Tibial nerve (tissue), 4 donors: ENCODE data around the gene MARVELD1. TPM values are rescaled to one million over a fixed set of nuclear protein-coding genes. Genes with fewer than 3 reads are reported as not detected.

ENCODE experiments used
- DNase-seq, 2 donors: peaks; one replicate each; pipeline ENCODE4 v3.0.0-alpha.2; 2019; ENCODE audit warnings: low spot score in 2 of 2
- H3K27ac ChIP-seq, 4 donors: fragments of 200-600 bp; sonication (generic) in 3 of 4; one replicate each; pipeline ENCODE4 v1.5.1; 2017 to 2019; ENCODE audit warnings: mild to moderate bottlenecking in 1 of 4
- H3K27me3 ChIP-seq, 2 donors: fragments of 200-600 bp; sonication (generic) in 1 of 2; one replicate each; pipeline versions ENCODE4 v1.5.1 to v1.6.0; 2017 to 2019
- H3K36me3 ChIP-seq, 3 donors: fragments of 200-600 bp; sonication (generic); one replicate each; pipeline ENCODE4 v1.5.1; 2018 to 2019
- H3K4me1 ChIP-seq, 4 donors: fragments of 200-600 bp; sonication (generic) in 3 of 4; one replicate each; pipeline ENCODE4 v1.5.1; 2017 to 2019
- H3K4me3 ChIP-seq, 4 donors: fragments of 200-600 bp; sonication (generic) in 3 of 4; one replicate each; pipeline ENCODE4 v1.5.1; 2017 to 2019; ENCODE audit warnings: mild to moderate bottlenecking in 1 of 4, moderate library complexity in 1 of 4
- H3K9me3 ChIP-seq, 4 donors: fragments of 200-600 bp; sonication (generic) in 3 of 4; one replicate each; pipeline ENCODE4 v1.5.1; 2017 to 2019
- CTCF ChIP-seq, 5 experiments: fragments of 200-600 bp in 3 of 5; fragments of 450-650 bp in 2 of 5; sonication (generic) in 3 of 5; IDR thresholded peaks; one replicate each; pipeline ENCODE4 v1.5.1; 2016 to 2019; ENCODE audit warnings: antibody characterized with exemption in 5 of 5, mild to moderate bottlenecking in 3 of 5, moderate library complexity in 2 of 5
- EP300 ChIP-seq, 2 donors: sonication (generic); formaldehyde crosslinking; IDR thresholded peaks; one replicate each; pipeline ENCODE4 v1.6.1; 2017; ENCODE audit warnings: antibody characterized with exemption in 2 of 2, mild to moderate bottlenecking in 1 of 2
- POLR2A ChIP-seq, 2 donors: fragments of 450-650 bp; IDR thresholded peaks; one replicate each; pipeline ENCODE4 v1.6.1; 2017; ENCODE audit warnings: antibody characterized with exemption in 2 of 2, mild to moderate bottlenecking in 2 of 2, moderate library complexity in 2 of 2
- WGBS, 2 donors: methylation state at CpG; one replicate each; pipeline ENCODE4 v1.1.5; 2018; 5-methylcytosine and 5-hydroxymethylcytosine counted together
- total RNA-seq, 4 donors: library from RNA; depleted of rRNA; stranded (reverse); fragments of >200 nt; gene quantifications; one replicate each; pipeline ENCODE4 v1.1.0, GENCODE V29; 2016

The MARVELD1 gene
- total RNA-seq, 4 donors from 2014 or later = 28.0 to 45.3 (median 42.2) TPM

- WGBS, 2 donors = 57 to 68% methylated on average over 8 of the region's 8 CpGs
- H3K27me3 ChIP-seq = no peaks in the 10 kb centered on the region
- peaks cover 2 to 81% (median 7%) of the 10 kb centered on the region in 3 donors for H3K36me3 ChIP-seq
These were observed 39.6 kb upstream of the MARVELD1 start for GRCh38 chr10:97673736-97674525.

GRCh38 chr10:97675222-97675621 lies 38.3 kb upstream of the MARVELD1 start:
- Histone ChIP-seq H3K4me1 (peaks cover 0 to 27% (median 2%) of the 10 kb centered on the region in 4 donors), H3K27me3 (no peaks in the 10 kb centered on the region), H3K27ac (peak overlapping the region in 2 of 4 donors; percentile 13 to 64), H3K4me3 (no peak overlapping the region), H3K9me3 (no peaks in the 10 kb centered on the region), H3K36me3 (peaks cover 2 to 81% (median 4%) of the 10 kb centered on the region in 3 donors)
- 81 to 85% methylated on average over 6 to 8 of the region's 9 CpGs for WGBS, 2 donors
- TF ChIP-seq CTCF (IDR thresholded peaks at IDR 0.05) (no peak), POLR2A (IDR thresholded peaks at IDR 0.05) (no peak), EP300 (IDR thresholded peaks at IDR 0.05) (no peak)
- no peak for DNase-seq

More at GRCh38 chr10:97673736-97674525, 39.6 kb upstream of the MARVELD1 start:
- H3K9me3 ChIP-seq = no peaks in the 10 kb centered on the region
- H3K27ac ChIP-seq = peak overlapping the region in 2 of 4 donors; percentile 59 to 64
- peak in 1 of 2 donors; percentile 42 for TF ChIP-seq EP300 (IDR thresholded peaks at IDR 0.05)
- no peak for TF ChIP-seq CTCF (IDR thresholded peaks at IDR 0.05)
- H3K4me1 ChIP-seq = peaks cover 0 to 27% (median 2%) of the 10 kb centered on the region in 4 donors
- H3K4me3 ChIP-seq = no peak overlapping the region
- DNase-seq = peak; percentile 45 to 49

- WGBS, 2 donors = 81 to 87% methylated on average over 2 of the region's 2 CpGs
- peak overlapping the region; percentile 4 to 75 (median 41) for H3K27ac ChIP-seq
These were observed 36.6 kb upstream of the MARVELD1 start for GRCh38 chr10:97676770-97677581.

GRCh38 chr10:97679594-97679993 lies 33.9 kb upstream of the MARVELD1 start:
- DNase-seq = no peak
- Histone ChIP-seq H3K27me3 (no peaks in the 10 kb centered on the region), H3K9me3 (no peaks in the 10 kb centered on the region), H3K27ac (peak overlapping the region in 1 of 4 donors; percentile 59), H3K4me1 (peaks cover 0 to 44% (median 9%) of the 10 kb centered on the region in 4 donors), H3K4me3 (no peak overlapping the region), H3K36me3 (peaks cover 0 to 58% (median 2%) of the 10 kb centered on the region in 3 donors)
- TF ChIP-seq EP300 (IDR thresholded peaks at IDR 0.05) (no peak), POLR2A (IDR thresholded peaks at IDR 0.05) (no peak), CTCF (IDR thresholded peaks at IDR 0.05) (no peak)
- 87 to 93% methylated on average over 7 to 15 of the region's 16 CpGs for WGBS, 2 donors

More at GRCh38 chr10:97676770-97677581, 36.6 kb upstream of the MARVELD1 start:
- TF ChIP-seq POLR2A (IDR thresholded peaks at IDR 0.05) (no peak), EP300 (IDR thresholded peaks at IDR 0.05) (peak in 1 of 2 donors; percentile 15), CTCF (IDR thresholded peaks at IDR 0.05) (peak; percentile 75 to 88 (median 78))
- Histone ChIP-seq H3K36me3 (peaks cover 2 to 71% (median 4%) of the 10 kb centered on the region in 3 donors), H3K4me1 (peaks cover 0 to 30% (median 3%) of the 10 kb centered on the region in 4 donors), H3K4me3 (no peak overlapping the region), H3K27me3 (no peaks in the 10 kb centered on the region), H3K9me3 (no peaks in the 10 kb centered on the region)
- no peak for DNase-seq
